ENCODE results near the gene ELL. TPM values are rescaled to one million over a fixed set of nuclear protein-coding genes. Genes with fewer than 3 reads are reported as not detected.

ELL gene
- total and polyA plus RNA-seq, 2 experiments from 2014 or later = 16.4 to 24.2 TPM

DNA sequence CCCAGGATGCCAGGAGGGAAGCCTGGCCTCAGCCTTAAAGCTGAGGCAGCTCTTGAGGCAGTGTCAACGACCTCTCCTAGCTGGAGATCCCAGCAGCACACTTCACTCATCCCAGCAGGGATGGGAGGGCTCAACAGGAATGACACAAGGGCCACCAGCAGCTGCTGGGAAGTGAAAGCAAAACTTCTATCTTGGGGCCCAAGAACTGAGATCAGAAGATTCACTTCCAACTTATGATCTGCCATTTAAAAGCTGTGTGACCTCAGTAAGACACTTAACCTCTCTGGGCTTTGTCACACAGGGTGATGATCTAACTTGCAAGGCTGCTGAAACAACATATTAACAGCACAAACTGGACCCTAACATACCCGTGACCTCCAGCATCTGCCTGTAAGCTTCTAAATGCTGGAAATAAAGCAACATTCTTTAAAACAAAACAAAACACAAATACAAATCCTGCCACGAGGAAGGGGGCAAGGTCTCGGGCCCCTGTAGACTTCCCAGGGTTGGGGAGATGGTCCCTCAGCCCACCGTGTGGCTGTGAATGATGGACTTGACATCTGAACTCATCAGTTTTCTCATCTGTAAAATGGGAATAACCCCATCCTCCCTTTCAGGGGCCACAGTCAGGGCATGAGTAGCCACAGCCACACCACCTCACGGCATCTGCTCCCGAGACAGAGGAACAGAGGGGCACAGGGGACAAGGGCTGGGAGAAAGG is 22.7 kb downstream of the ELL start:
- Histone ChIP-seq H3K9me2 (ENCODE audit: insufficient read depth) (no peaks in the 10 kb centered on the region), H4K20me1 (ENCODE audit: insufficient read depth) (peaks cover 44% of the 10 kb centered on the region), H2AFZ (no peak overlapping the region), H3K9ac (no peak overlapping the region), H3K9me3 (ENCODE audit: low read depth) (no peaks in the 10 kb centered on the region), H3K36me3 (ENCODE audit: low read depth) (no peaks in the 10 kb centered on the region), H3K79me2 (ENCODE audit: insufficient read depth) (peaks cover 100% of the 10 kb centered on the region), H3K27me3 (replicated peaks; ENCODE audit: insufficient read depth) (no peaks in the 10 kb centered on the region), H3K4me2 (ENCODE audit: unreplicated experiment) (no peak overlapping the region), H3K4me1 (ENCODE audit: insufficient read depth) (peaks cover 28% of the 10 kb centered on the region), H3K4me3 (no peak overlapping the region), H3F3A (ENCODE audit: insufficient read depth) (peaks cover 16% of the 10 kb centered on the region), H3K27ac (no peak overlapping the region)
- in situ Hi-C loops (cut with MboI) = no loop called here
- no peak for DNase-seq
- TF ChIP-seq EZH2phosphoT487 (IDR thresholded peaks at IDR 0.05; ENCODE audit: insufficient read depth, low read depth) = no peak
- no peak for TF ChIP-seq EZH2 (IDR thresholded peaks at IDR 0.05; ENCODE audit: insufficient read depth, poor library complexity, severe bottlenecking)
- 78 to 79% methylated on average over 7 of the region's 7 CpGs for WGBS, 2 experiments (ENCODE audit: low coverage in 1 of 2, low lambda C conversion rate in 2 of 2, missing lambda C conversion rate in 2 of 2)

DNA sequence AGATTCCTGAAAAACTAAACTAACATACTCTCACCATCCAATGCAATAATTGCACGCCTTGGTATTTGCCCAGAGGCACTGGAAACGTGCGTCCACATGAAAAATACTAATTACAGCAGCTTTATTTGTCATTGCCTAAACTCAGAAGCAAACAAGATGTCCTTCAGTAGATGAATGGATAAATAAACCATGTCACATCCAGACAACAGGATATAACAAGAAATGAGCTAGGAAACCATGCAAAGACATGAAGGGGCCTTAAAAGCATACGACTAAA is 25.0 kb downstream of the ELL start:
- Histone ChIP-seq H2AFZ (no peak overlapping the region), H3K79me2 (ENCODE audit: insufficient read depth) (peaks cover 100% of the 10 kb centered on the region), H3K27ac (peak overlapping the region; percentile 59; the same call in 1 of the 2 replicates), H3K9me3 (ENCODE audit: low read depth) (no peaks in the 10 kb centered on the region), H3K9me2 (ENCODE audit: insufficient read depth) (no peaks in the 10 kb centered on the region), H3K9ac (no peak overlapping the region), H3K4me2 (ENCODE audit: unreplicated experiment) (no peak overlapping the region), H3K4me1 (ENCODE audit: insufficient read depth) (peaks cover 32% of the 10 kb centered on the region), H3K27me3 (replicated peaks; ENCODE audit: insufficient read depth) (no peaks in the 10 kb centered on the region), H3K36me3 (ENCODE audit: low read depth) (no peaks in the 10 kb centered on the region), H3F3A (ENCODE audit: insufficient read depth) (peaks cover 16% of the 10 kb centered on the region), H4K20me1 (ENCODE audit: insufficient read depth) (peaks cover 39% of the 10 kb centered on the region), H3K4me3 (no peak overlapping the region)
- 73 to 74% methylated on average over 4 of the region's 4 CpGs for WGBS, 2 experiments (ENCODE audit: low coverage in 1 of 2, low lambda C conversion rate in 2 of 2, missing lambda C conversion rate in 2 of 2)
- DNase-seq = no peak
- in situ Hi-C loops (cut with MboI) = no loop called here
- TF ChIP-seq EZH2phosphoT487 (IDR thresholded peaks at IDR 0.05; ENCODE audit: insufficient read depth, low read depth) = no peak
- no peak for TF ChIP-seq EZH2 (IDR thresholded peaks at IDR 0.05; ENCODE audit: insufficient read depth, poor library complexity, severe bottlenecking)

DNA sequence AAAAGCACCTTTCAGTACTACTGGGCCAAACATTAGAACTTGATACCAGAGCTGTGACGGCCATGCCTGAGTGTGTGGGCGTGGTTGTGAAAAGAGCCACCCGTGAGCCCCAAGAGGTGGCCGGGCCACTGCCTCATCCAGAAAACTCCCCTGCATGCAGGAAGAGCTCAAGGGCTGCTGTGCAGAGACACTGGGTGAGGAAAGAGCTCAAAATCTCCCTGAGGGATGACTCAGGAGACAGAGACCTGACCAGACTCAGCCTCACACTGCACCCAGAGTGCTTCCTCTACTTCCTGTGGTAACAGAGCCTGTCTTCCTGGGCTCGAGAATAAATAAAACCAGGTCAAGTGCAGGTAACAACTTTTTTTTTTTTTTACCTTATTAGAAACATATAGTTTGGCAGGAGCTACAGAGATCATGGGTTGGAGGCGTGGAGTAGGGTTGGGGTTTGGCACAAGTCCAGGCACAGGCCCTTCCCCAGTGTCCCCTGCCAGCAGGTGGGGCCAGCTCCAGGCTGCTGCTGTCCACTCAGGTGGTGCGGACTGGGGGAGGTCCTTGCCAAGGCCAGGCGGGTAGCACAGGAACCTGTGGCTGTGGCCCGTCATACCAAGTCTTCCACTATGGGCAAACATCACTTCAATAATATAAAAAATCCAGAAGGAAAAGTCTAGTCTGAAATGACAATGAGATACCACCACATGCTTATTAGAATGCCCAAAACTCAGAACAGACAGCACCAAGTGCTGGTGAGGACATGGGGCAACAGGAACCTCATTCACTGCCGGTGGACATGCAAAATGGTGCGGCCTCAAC is 25.5 kb downstream of the ELL start:
- TF ChIP-seq EZH2 (IDR thresholded peaks at IDR 0.05; ENCODE audit: insufficient read depth, poor library complexity, severe bottlenecking) (no peak), EZH2phosphoT487 (IDR thresholded peaks at IDR 0.05; ENCODE audit: insufficient read depth, low read depth) (no peak)
- in situ Hi-C loops (cut with MboI) = no loop called here
- Histone ChIP-seq H3K9me2 (ENCODE audit: insufficient read depth) (no peaks in the 10 kb centered on the region), H3K9me3 (ENCODE audit: low read depth) (no peaks in the 10 kb centered on the region), H3K4me1 (ENCODE audit: insufficient read depth) (peaks cover 32% of the 10 kb centered on the region), H4K20me1 (ENCODE audit: insufficient read depth) (peaks cover 39% of the 10 kb centered on the region), H3K4me3 (0 out of 2 replicates have a peak overlapping the region, but pooled peaks have one; percentile 3), H3K27ac (peak overlapping the region; percentile 59), H3K27me3 (replicated peaks; ENCODE audit: insufficient read depth) (no peaks in the 10 kb centered on the region), H2AFZ (no peak overlapping the region), H3F3A (ENCODE audit: insufficient read depth) (peaks cover 16% of the 10 kb centered on the region), H3K4me2 (ENCODE audit: unreplicated experiment) (peak overlapping the region; percentile 2), H3K79me2 (ENCODE audit: insufficient read depth) (peaks cover 100% of the 10 kb centered on the region), H3K9ac (peak overlapping the region; percentile 41; the same call in 1 of the 2 replicates), H3K36me3 (ENCODE audit: low read depth) (no peaks in the 10 kb centered on the region)
- 54 to 55% methylated on average over 11 of the region's 11 CpGs for WGBS, 2 experiments (ENCODE audit: low coverage in 1 of 2, low lambda C conversion rate in 2 of 2, missing lambda C conversion rate in 2 of 2)
- peak; percentile 91 for DNase-seq

DNA sequence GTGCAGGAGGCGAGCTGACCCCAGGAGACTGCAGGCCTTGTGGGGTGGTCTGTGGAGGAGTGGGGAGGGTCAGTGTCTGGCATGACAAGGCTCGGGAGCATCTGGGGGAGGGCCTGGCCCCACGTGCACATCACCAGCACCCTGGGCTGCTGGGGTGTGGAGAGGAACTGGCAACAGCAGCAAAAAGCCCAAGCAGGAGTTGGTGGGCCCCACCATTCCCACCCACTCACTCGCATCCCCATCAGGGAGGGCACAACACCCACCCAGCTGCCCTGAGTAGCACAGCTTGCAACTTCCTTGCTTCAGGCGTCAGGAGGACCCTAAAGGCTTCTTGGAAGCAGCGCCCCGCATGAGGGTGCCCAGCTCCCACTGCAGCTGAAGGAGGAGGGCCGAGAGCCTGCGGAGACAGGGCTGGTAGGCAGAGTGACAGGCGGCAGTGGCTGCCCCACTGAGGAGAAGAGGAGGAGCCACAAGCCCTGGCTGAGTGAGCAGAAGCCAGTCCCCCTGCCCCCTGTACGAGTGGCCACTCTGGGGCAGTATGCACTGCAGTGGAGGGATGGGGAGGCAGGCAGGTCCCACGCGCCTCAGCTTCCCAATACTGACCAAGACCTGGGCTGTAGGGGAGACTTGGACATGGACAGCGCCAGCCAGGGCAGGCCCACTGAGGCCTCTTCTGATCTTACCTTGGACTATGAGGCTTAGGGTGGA is 26.5 kb downstream of the ELL start:
- no peak for DNase-seq
- Histone ChIP-seq H3K4me1 (ENCODE audit: insufficient read depth) (peaks cover 32% of the 10 kb centered on the region), H3F3A (ENCODE audit: insufficient read depth) (peaks cover 16% of the 10 kb centered on the region), H4K20me1 (ENCODE audit: insufficient read depth) (peaks cover 39% of the 10 kb centered on the region), H3K4me2 (ENCODE audit: unreplicated experiment) (no peak overlapping the region), H3K27ac (peak overlapping the region; percentile 93), H2AFZ (no peak overlapping the region), H3K4me3 (no peak overlapping the region), H3K36me3 (ENCODE audit: low read depth) (no peaks in the 10 kb centered on the region), H3K79me2 (ENCODE audit: insufficient read depth) (peaks cover 100% of the 10 kb centered on the region), H3K9me3 (ENCODE audit: low read depth) (no peaks in the 10 kb centered on the region), H3K27me3 (replicated peaks; ENCODE audit: insufficient read depth) (no peaks in the 10 kb centered on the region), H3K9ac (peak overlapping the region; percentile 80; the same call in 1 of the 2 replicates), H3K9me2 (ENCODE audit: insufficient read depth) (no peaks in the 10 kb centered on the region)
- TF ChIP-seq EZH2phosphoT487 (IDR thresholded peaks at IDR 0.05; ENCODE audit: insufficient read depth, low read depth) (no peak), EZH2 (IDR thresholded peaks at IDR 0.05; ENCODE audit: insufficient read depth, poor library complexity, severe bottlenecking) (no peak)
- WGBS, 2 experiments (ENCODE audit: low coverage in 1 of 2, low lambda C conversion rate in 2 of 2, missing lambda C conversion rate in 2 of 2) = 77 to 81% methylated on average over 13 to 14 of the region's 14 CpGs
- in situ Hi-C loops (cut with MboI) = no loop called here

Data from GM23248 (cell line).